ENCODE measurements around the gene ADGRF3. TPM values are rescaled to one million over a fixed set of nuclear protein-coding genes. Genes with fewer than 3 reads are reported as not detected.

ADGRF3 gene
- total RNA-seq, 1 experiment from 2014 or later = 0.48 TPM

DNA sequence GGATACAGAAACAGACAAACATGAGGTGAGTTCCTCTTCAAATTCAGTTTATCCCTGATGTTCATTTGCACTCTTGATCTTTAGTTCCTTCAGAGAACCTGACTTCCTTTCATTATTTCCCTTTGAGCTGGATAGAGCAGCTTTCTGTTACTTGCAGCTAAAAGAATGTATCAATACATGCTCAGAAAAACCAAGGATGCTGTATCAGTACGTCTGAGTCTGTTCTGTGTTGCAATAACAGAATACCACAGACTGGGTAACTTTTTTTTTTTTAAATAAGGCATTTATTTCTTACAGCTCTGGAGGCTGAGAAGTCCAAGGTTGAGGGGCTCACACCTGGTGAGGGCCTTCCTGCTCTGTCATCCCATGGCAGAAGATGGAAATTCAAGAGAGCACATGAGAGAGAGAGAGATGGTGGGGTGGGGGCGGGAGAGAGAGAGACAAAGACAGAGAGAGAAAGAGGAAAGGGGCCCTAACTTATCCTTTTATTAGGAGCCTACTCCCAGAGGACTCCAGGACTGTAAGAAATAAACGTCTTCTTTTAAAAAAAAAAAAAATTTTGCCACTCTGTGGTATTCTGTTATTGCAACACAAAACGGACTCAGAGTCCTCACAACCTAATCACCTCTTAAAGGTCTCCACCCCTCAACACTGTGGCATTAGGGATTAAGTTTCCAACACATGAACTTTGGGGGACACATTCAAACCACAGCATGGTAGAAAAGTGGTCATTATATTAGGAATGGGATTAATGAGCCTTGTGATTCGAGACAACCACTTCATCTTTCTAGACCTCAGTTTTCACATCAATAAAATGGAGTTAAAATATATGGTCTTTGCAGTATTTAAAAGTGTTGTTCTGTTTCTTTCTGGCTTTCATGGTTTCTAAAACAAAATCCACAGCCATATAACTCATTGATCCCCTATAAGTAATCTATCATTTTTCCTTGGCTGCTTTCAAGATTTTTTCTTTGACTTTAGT is 19.0 kb downstream of the ADGRF3 start:
- Histone ChIP-seq H3K27me3 (ENCODE audit: insufficient read depth, low read depth) (no peaks in the 10 kb centered on the region), H3K9me2 (ENCODE audit: insufficient read depth) (no peaks in the 10 kb centered on the region), H3K9me3 (ENCODE audit: insufficient read depth, low read depth) (no peaks in the 10 kb centered on the region), H3F3A (ENCODE audit: insufficient read depth, low read depth) (peaks cover 5% of the 10 kb centered on the region; the same call in 1 of the 2 replicates), H2AFZ (no peak overlapping the region), H3K4me3 (no peak overlapping the region), H3K36me3 (ENCODE audit: low read depth) (no peaks in the 10 kb centered on the region), H3K4me2 (no peak overlapping the region), H3K79me2 (ENCODE audit: low read depth) (no peaks in the 10 kb centered on the region), H3K27ac (no peak overlapping the region), H4K20me1 (ENCODE audit: insufficient read depth) (no peaks in the 10 kb centered on the region), H3K4me1 (replicated peaks; ENCODE audit: insufficient read depth) (peaks cover 5% of the 10 kb centered on the region; the same call in 1 of the 2 replicates)
- intact Hi-C loops (cut with micrococcal nuclease; ENCODE audit: unreplicated experiment) = no loop called here
- CTCF ChIA-PET = no interaction called here
- POLR2A ChIA-PET (ENCODE audit: unreplicated experiment) = no interaction called here
- peak in 1 of 2 experiments; percentile 41 for DNase-seq
- BruUV-seq (replicated peaks) = no TSS peak
- no peak for TF ChIP-seq EZH2 (IDR thresholded peaks at IDR 0.05; ENCODE audit: low read depth)
- TF ChIP-seq CTCF (conservative IDR thresholded peaks at IDR 0.05) = no peak

DNA sequence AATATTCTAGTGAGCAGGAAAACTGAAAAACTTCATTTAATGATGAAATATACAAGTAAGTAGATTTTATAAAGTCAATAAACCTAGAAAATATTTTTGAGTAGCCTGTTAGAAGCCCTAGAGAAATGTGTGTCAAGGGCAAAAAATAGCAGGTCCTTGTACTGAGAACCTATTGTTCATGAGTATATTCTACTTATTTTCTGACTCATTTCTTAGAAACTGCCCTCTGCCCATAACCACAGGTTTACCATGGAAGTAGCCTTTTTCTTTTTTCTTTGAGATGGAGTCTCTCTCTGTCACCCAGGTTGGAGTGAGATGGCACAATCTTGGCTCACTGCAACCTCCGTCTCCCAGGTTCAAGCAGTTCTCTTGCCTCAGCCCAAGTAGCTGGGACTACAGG is 20.1 kb downstream of the ADGRF3 start:
- H3K4me2 ChIP-seq = no peak overlapping the region
- no peak overlapping the region for H3K4me3 ChIP-seq
- H3K4me1 ChIP-seq (replicated peaks; ENCODE audit: insufficient read depth) = peaks cover 2% of the 10 kb centered on the region; the same call in 1 of the 2 replicates
- POLR2A ChIA-PET (ENCODE audit: unreplicated experiment) = no interaction called here
- no peak for DNase-seq
- no peak overlapping the region for H2AFZ ChIP-seq
- H4K20me1 ChIP-seq (ENCODE audit: insufficient read depth) = no peaks in the 10 kb centered on the region
- no peak for TF ChIP-seq CTCF (conservative IDR thresholded peaks at IDR 0.05)
- TF ChIP-seq EZH2 (IDR thresholded peaks at IDR 0.05; ENCODE audit: low read depth) = no peak
- no peaks in the 10 kb centered on the region for H3K27me3 ChIP-seq (ENCODE audit: insufficient read depth, low read depth)
- no TSS peak for BruUV-seq (replicated peaks)
- CTCF ChIA-PET = no interaction called here
- H3K27ac ChIP-seq = no peak overlapping the region
- H3K9me3 ChIP-seq (ENCODE audit: insufficient read depth, low read depth) = no peaks in the 10 kb centered on the region
- H3K79me2 ChIP-seq (ENCODE audit: low read depth) = no peaks in the 10 kb centered on the region
- intact Hi-C loops (cut with micrococcal nuclease; ENCODE audit: unreplicated experiment) = no loop called here
- no peaks in the 10 kb centered on the region for H3K36me3 ChIP-seq (ENCODE audit: low read depth)
- peaks cover 5% of the 10 kb centered on the region; the same call in 1 of the 2 replicates for H3F3A ChIP-seq (ENCODE audit: insufficient read depth, low read depth)
- H3K9me2 ChIP-seq (ENCODE audit: insufficient read depth) = no peaks in the 10 kb centered on the region

GRCh38 chr2:26325851-26326250 is 20.7 kb downstream of the ADGRF3 start:
- Histone ChIP-seq H3K27me3 (ENCODE audit: insufficient read depth, low read depth) (no peaks in the 10 kb centered on the region), H2AFZ (no peak overlapping the region), H4K20me1 (ENCODE audit: insufficient read depth) (no peaks in the 10 kb centered on the region), H3K27ac (no peak overlapping the region), H3K4me3 (no peak overlapping the region), H3K79me2 (ENCODE audit: low read depth) (no peaks in the 10 kb centered on the region), H3F3A (ENCODE audit: insufficient read depth, low read depth) (peaks cover 5% of the 10 kb centered on the region; the same call in 1 of the 2 replicates), H3K9me3 (ENCODE audit: insufficient read depth, low read depth) (no peaks in the 10 kb centered on the region), H3K9me2 (ENCODE audit: insufficient read depth) (no peaks in the 10 kb centered on the region), H3K36me3 (ENCODE audit: low read depth) (no peaks in the 10 kb centered on the region), H3K4me2 (no peak overlapping the region), H3K4me1 (replicated peaks; ENCODE audit: insufficient read depth) (no peaks in the 10 kb centered on the region)
- ChIA-PET CTCF (no interaction called here), POLR2A (ENCODE audit: unreplicated experiment) (no interaction called here)
- TF ChIP-seq CTCF (conservative IDR thresholded peaks at IDR 0.05) (no peak), EZH2 (IDR thresholded peaks at IDR 0.05; ENCODE audit: low read depth) (no peak)
- intact Hi-C loops (cut with micrococcal nuclease; ENCODE audit: unreplicated experiment) = no loop called here
- BruUV-seq (replicated peaks) = no TSS peak
- no peak for DNase-seq
